ENCODE data around the gene KLHL1. TPM values are rescaled to one million over a fixed set of nuclear protein-coding genes. Genes with fewer than 3 reads are reported as not detected.

KLHL1 gene
- polyA plus RNA-seq, 3 donors: not detected

DNA sequence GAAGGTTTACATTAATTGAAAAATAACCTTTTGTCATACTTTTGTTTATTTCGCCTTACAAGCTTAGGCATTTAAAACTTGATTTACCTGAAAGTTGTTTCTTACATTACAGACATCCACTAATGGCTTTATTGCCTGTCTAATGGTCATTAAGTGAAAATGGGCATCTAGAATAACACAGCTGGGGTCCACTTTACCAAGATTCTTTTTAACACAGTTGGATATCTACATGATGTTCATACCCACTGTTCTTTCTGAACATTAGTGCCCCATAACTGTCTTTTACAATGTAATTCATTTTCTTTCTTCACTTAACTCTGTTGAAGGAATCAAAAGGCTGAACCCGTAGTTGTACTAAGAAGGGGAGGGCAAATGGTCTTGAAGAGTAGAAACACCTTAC is 19.8 kb upstream of the KLHL1 start:
- Histone ChIP-seq H2AFZ (ENCODE audit: insufficient read depth, low read depth, low read length, poor library complexity, severe bottlenecking) (no peak overlapping the region), H3K27ac (ENCODE audit: low read depth in 1 of 2, low read length in 2 of 2) (no peak overlapping the region), H3K9me3 (replicated peaks in 1 of 2; ENCODE audit: control insufficient read depth in 1 of 2, insufficient read depth in 1 of 2, low read length in 2 of 2) (peaks cover 0 to 3% of the 10 kb centered on the region in 2 donors), H3K4me3 (replicated peaks in 1 of 3; ENCODE audit: low read depth in 2 of 3, low read length in 3 of 3) (no peak overlapping the region), H3K27me3 (ENCODE audit: control insufficient read depth in 2 of 2, insufficient read depth in 2 of 2, low read length in 2 of 2) (no peaks in the 10 kb centered on the region), H3K79me2 (ENCODE audit: insufficient read depth, low read length) (no peaks in the 10 kb centered on the region), H3K36me3 (replicated peaks in 1 of 2; ENCODE audit: control insufficient read depth in 1 of 2, insufficient read depth in 2 of 2, low read length in 2 of 2) (no peaks in the 10 kb centered on the region), H3K4me2 (replicated peaks; ENCODE audit: extremely low read depth, low read length, poor library complexity, severe bottlenecking) (no peak overlapping the region), H3K4me1 (ENCODE audit: control insufficient read depth in 1 of 2, insufficient read depth in 2 of 2, low read length in 2 of 2) (no peaks in the 10 kb centered on the region), H3K9ac (ENCODE audit: insufficient read depth, low read length, poor library complexity, severe bottlenecking) (no peak overlapping the region), H4K20me1 (ENCODE audit: insufficient read depth, low read length) (no peaks in the 10 kb centered on the region)
- Mint-ChIP-seq H3K27ac (no peak overlapping the region), H3K27me3 (ENCODE audit: low read depth in 3 of 3) (peaks cover 0 to 2% (median 1%) of the 10 kb centered on the region in 3 donors), H3K4me3 (no peak overlapping the region), H3K9me3 (peaks cover 0 to 5% (median 0%) of the 10 kb centered on the region in 7 donors), H3K4me1 (no peaks in the 10 kb centered on the region), H3K36me3 (no peaks in the 10 kb centered on the region)
- intact Hi-C loops (cut with micrococcal nuclease): no loop called here
- no CpG with 5 or more reads among the region's 2 CpGs for WGBS (ENCODE audit: insufficient coverage)
- TF ChIP-seq, protein P1, sequence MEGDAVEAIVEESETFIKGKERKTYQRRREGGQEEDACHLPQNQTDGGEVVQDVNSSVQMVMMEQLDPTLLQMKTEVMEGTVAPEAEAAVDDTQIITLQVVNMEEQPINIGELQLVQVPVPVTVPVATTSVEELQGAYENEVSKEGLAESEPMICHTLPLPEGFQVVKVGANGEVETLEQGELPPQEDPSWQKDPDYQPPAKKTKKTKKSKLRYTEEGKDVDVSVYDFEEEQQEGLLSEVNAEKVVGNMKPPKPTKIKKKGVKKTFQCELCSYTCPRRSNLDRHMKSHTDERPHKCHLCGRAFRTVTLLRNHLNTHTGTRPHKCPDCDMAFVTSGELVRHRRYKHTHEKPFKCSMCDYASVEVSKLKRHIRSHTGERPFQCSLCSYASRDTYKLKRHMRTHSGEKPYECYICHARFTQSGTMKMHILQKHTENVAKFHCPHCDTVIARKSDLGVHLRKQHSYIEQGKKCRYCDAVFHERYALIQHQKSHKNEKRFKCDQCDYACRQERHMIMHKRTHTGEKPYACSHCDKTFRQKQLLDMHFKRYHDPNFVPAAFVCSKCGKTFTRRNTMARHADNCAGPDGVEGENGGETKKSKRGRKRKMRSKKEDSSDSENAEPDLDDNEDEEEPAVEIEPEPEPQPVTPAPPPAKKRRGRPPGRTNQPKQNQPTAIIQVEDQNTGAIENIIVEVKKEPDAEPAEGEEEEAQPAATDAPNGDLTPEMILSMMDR (IDR thresholded peaks at IDR 0.05): no peak
- no peak for DNase-seq

DNA sequence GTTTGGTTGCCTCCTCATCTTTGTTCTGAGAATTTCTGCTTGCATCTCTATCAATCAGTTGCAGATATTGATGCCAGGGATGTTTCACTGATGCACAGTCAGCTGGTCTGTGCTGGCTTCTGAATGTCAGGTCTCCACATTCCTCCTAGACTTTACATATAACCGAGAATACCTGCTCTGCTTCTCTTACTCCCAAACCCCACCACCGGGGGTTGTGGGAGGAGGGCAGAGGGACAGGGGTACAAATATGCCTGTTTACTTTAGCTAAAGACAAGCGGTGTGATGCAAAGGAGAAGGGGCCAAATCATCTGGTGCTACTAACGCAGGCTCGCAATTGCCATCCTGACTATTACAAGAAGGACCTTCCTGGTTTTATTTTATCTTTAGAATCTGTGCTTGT is 17.4 kb upstream of the KLHL1 start:
- H3K79me2 ChIP-seq (ENCODE audit: insufficient read depth, low read length): no peaks in the 10 kb centered on the region
- no peaks in the 10 kb centered on the region for H4K20me1 ChIP-seq (ENCODE audit: insufficient read depth, low read length)
- H3K4me2 ChIP-seq (replicated peaks; ENCODE audit: extremely low read depth, low read length, poor library complexity, severe bottlenecking): no peak overlapping the region
- no peak overlapping the region for H3K4me3 ChIP-seq (replicated peaks in 1 of 3; ENCODE audit: low read depth in 2 of 3, low read length in 3 of 3)
- no peak overlapping the region for H3K9ac ChIP-seq (ENCODE audit: insufficient read depth, low read length, poor library complexity, severe bottlenecking)
- TF ChIP-seq, protein P1 (IDR thresholded peaks at IDR 0.05): no peak
- intact Hi-C loops (cut with micrococcal nuclease): no loop called here
- H3K27me3 ChIP-seq (ENCODE audit: control insufficient read depth in 2 of 2, insufficient read depth in 2 of 2, low read length in 2 of 2): no peaks in the 10 kb centered on the region
- no peaks in the 10 kb centered on the region for H3K36me3 Mint-ChIP-seq
- no peak for DNase-seq
- H2AFZ ChIP-seq (ENCODE audit: insufficient read depth, low read depth, low read length, poor library complexity, severe bottlenecking): no peak overlapping the region
- peaks cover 0 to 4% (median 0%) of the 10 kb centered on the region in 7 donors for H3K9me3 Mint-ChIP-seq
- H3K27ac Mint-ChIP-seq: no peak overlapping the region
- no peaks in the 10 kb centered on the region for H3K36me3 ChIP-seq (replicated peaks in 1 of 2; ENCODE audit: control insufficient read depth in 1 of 2, insufficient read depth in 2 of 2, low read length in 2 of 2)
- no peaks in the 10 kb centered on the region for H3K4me1 ChIP-seq (ENCODE audit: control insufficient read depth in 1 of 2, insufficient read depth in 2 of 2, low read length in 2 of 2)
- H3K27ac ChIP-seq (ENCODE audit: low read depth in 1 of 2, low read length in 2 of 2): no peak overlapping the region
- H3K27me3 Mint-ChIP-seq (ENCODE audit: low read depth in 3 of 3): peaks cover 0 to 2% (median 0%) of the 10 kb centered on the region in 3 donors
- H3K4me3 Mint-ChIP-seq: no peak overlapping the region
- H3K9me3 ChIP-seq (replicated peaks in 1 of 2; ENCODE audit: control insufficient read depth in 1 of 2, insufficient read depth in 1 of 2, low read length in 2 of 2): no peaks in the 10 kb centered on the region
- WGBS (ENCODE audit: insufficient coverage): no CpG with 5 or more reads among the region's 5 CpGs
- H3K4me1 Mint-ChIP-seq: no peaks in the 10 kb centered on the region
